Neutrophil (primary cell): ENCODE results near the gene DSC3.

Experiments
- H3K27ac ChIP-seq: fragments of 200-600 bp; sonication (generic); 2 replicates; pipeline ENCODE4 v1.5.1; 2016; ENCODE audit warnings: mild to moderate bottlenecking, moderate library complexity
- H3K27me3 ChIP-seq: fragments of 200-600 bp; sonication (generic); 2 replicates; pipeline ENCODE4 v1.6.0; 2016; ENCODE audit warnings: mild to moderate bottlenecking
- H3K36me3 ChIP-seq: fragments of 200-600 bp; sonication (generic); 2 replicates; pipeline ENCODE4 v1.5.1; 2017
- H3K4me1 ChIP-seq, 2 experiments: fragments of 200-600 bp in 1 of 2; sonication (generic) in 1 of 2; 1 replicate in 1 of 2; 2 replicates in 1 of 2; pipeline versions ENCODE4 v1.5.1 to v1.6.1; 2013 to 2016; ENCODE audit warnings: low read depth in 1 of 2, low read length in 1 of 2, mild to moderate bottlenecking in 1 of 2, moderate library complexity in 1 of 2; ENCODE audit not compliant: control insufficient read depth in 1 of 2, insufficient read depth in 1 of 2
- H3K4me3 ChIP-seq, 2 experiments: fragments of 200-600 bp in 1 of 2; sonication (generic) in 1 of 2; 1 replicate in 1 of 2; 2 replicates in 1 of 2; pipeline ENCODE4 v1.5.1; 2013 to 2016; ENCODE audit warnings: low read depth in 1 of 2, low read length in 1 of 2, mild to moderate bottlenecking in 1 of 2, moderate library complexity in 1 of 2
- H3K9me3 ChIP-seq: fragments of 200-600 bp; sonication (generic); 2 replicates; pipeline ENCODE4 v1.5.1; 2016
- CTCF ChIP-seq: fragments of 200-600 bp; sonication (generic); IDR thresholded peaks from 2 replicates; pipeline ENCODE4 v1.5.1; 2016; ENCODE audit warnings: antibody characterized with exemption

DSC3 gene

GRCh38 chr18:31058897-31059296 lies 16.4 kb upstream of the DSC3 start:
- Histone ChIP-seq H3K36me3 (no peaks in the 10 kb centered on the region), H3K9me3 (no peaks in the 10 kb centered on the region), H3K4me1 (no peaks in the 10 kb centered on the region), H3K27ac (no peak overlapping the region), H3K27me3 (peaks cover 6% of the 10 kb centered on the region), H3K4me3 (no peak overlapping the region)
- TF ChIP-seq CTCF = no peak

GRCh38 chr18:31057917-31058316 lies 15.4 kb upstream of the DSC3 start:
- Histone ChIP-seq H3K27me3 (peaks cover 6% of the 10 kb centered on the region), H3K4me3 (no peak overlapping the region), H3K36me3 (no peaks in the 10 kb centered on the region), H3K4me1 (no peaks in the 10 kb centered on the region), H3K27ac (no peak overlapping the region), H3K9me3 (no peaks in the 10 kb centered on the region)
- no peak for TF ChIP-seq CTCF

- Histone ChIP-seq H3K4me1 (no peaks in the 10 kb centered on the region), H3K27me3 (peaks cover 6% of the 10 kb centered on the region), H3K27ac (no peak overlapping the region), H3K4me3 (no peak overlapping the region), H3K36me3 (no peaks in the 10 kb centered on the region), H3K9me3 (no peaks in the 10 kb centered on the region)
- TF ChIP-seq CTCF = no peak
These were observed 14.5 kb upstream of the DSC3 start for GRCh38 chr18:31057051-31057450.

- TF ChIP-seq CTCF = no peak
- no peaks in the 10 kb centered on the region for H3K9me3 ChIP-seq
- H3K4me1 ChIP-seq = no peaks in the 10 kb centered on the region
- no peak overlapping the region for H3K4me3 ChIP-seq
- no peaks in the 10 kb centered on the region for H3K36me3 ChIP-seq
- peaks cover 6% of the 10 kb centered on the region for H3K27me3 ChIP-seq
- H3K27ac ChIP-seq = no peak overlapping the region
These were observed 13.8 kb upstream of the DSC3 start for GRCh38 chr18:31056296-31056695.

- Histone ChIP-seq H3K9me3 (no peaks in the 10 kb centered on the region), H3K36me3 (no peaks in the 10 kb centered on the region), H3K4me3 (no peak overlapping the region), H3K27ac (no peak overlapping the region), H3K27me3 (peaks cover 26% of the 10 kb centered on the region), H3K4me1 (no peaks in the 10 kb centered on the region)
- TF ChIP-seq CTCF = no peak
These were observed 8.1 kb upstream of the DSC3 start for GRCh38 chr18:31050635-31051034.

GRCh38 chr18:31049189-31049588 lies 6.6 kb upstream of the DSC3 start:
- Histone ChIP-seq H3K27ac (no peak overlapping the region), H3K4me3 (no peak overlapping the region), H3K36me3 (no peaks in the 10 kb centered on the region), H3K4me1 (no peaks in the 10 kb centered on the region), H3K9me3 (no peaks in the 10 kb centered on the region), H3K27me3 (peaks cover 40% of the 10 kb centered on the region)
- no peak for TF ChIP-seq CTCF
